ENCODE measurements around the gene TPRG1L. TPM values are rescaled to one million over a fixed set of nuclear protein-coding genes. Genes with fewer than 3 reads are reported as not detected.

Gene TPRG1L
- polyA plus RNA-seq, 10 donors, result 25.7 to 31.7 (median 29.7) TPM

- DNase-seq, result no peak
These were observed 52.0 kb downstream of the TPRG1L start for GRCh38 chr1:3676581-3677470.

GRCh38 chr1:3677484-3677883 lies 52.7 kb downstream of the TPRG1L start:
- no peak for DNase-seq

GRCh38 chr1:3678361-3679097 lies 53.7 kb downstream of the TPRG1L start:
- no peak for DNase-seq

- no peak for DNase-seq
These were observed 54.3 kb downstream of the TPRG1L start for GRCh38 chr1:3679098-3679555.

Other genes starting within 250 kb of the TPRG1L start
- gene ARHGEF16, start 170.3 kb upstream of the TPRG1L start, polyA plus RNA-seq (ENCODE audit: insufficient read length in 10 of 10), result 1 to 10 TPM in 2 of 10 donors, under 1 TPM in 8; 0.23 to 1.5 (median 0.45) TPM
- 10 to 100 TPM in 4 of 10 donors, 1 to 10 TPM in 6; 6.3 to 37.6 (median 9.5) TPM for gene MEGF6, start 13.5 kb upstream of the TPRG1L start, polyA plus RNA-seq (ENCODE audit: insufficient read length in 10 of 10)
- 10 to 100 TPM; 10.1 to 12.3 (median 11.7) TPM for gene WRAP73, start 25.1 kb downstream of the TPRG1L start, polyA plus RNA-seq (ENCODE audit: insufficient read length in 10 of 10)
- 1 to 10 TPM in 5 of 10 donors, under 1 TPM in 5; 0.60 to 3.2 (median 0.91) TPM for gene TP73, start 27.5 kb downstream of the TPRG1L start, polyA plus RNA-seq (ENCODE audit: insufficient read length in 10 of 10)
- gene CCDC27, start 127.4 kb downstream of the TPRG1L start, polyA plus RNA-seq (ENCODE audit: insufficient read length in 10 of 10), result under 1 TPM in 9 of 10 donors, not detected in 1; 0.09 to 0.30 (median 0.16) TPM
- gene SMIM1, start 147.7 kb downstream of the TPRG1L start, polyA plus RNA-seq (ENCODE audit: insufficient read length in 10 of 10), result 1 to 10 TPM; 1.6 to 5.7 (median 3.3) TPM
- gene LRRC47, start 171.5 kb downstream of the TPRG1L start, polyA plus RNA-seq (ENCODE audit: insufficient read length in 10 of 10), result 10 to 100 TPM; 40.9 to 53.9 (median 48.2) TPM
- 10 to 100 TPM; 14.4 to 26.8 (median 21.0) TPM for gene CEP104, start 232.2 kb downstream of the TPRG1L start, polyA plus RNA-seq (ENCODE audit: insufficient read length in 10 of 10)
- gene DFFB, start 232.5 kb downstream of the TPRG1L start, polyA plus RNA-seq (ENCODE audit: insufficient read length in 10 of 10), result 1 to 10 TPM; 3.5 to 7.6 (median 5.0) TPM

Measured in muscle of back (tissue), 11 donors.